Stimulated activated CD4-positive, alpha-beta T cell treated with anti-CD3 and anti-CD28 coated beads, Interleukin-12 subunit alpha, Interleukin-12 subunit beta, amount 100 ng/mL, for 48 hours (primary cell): ENCODE data around the gene KIF18A.
"Not testable (repeated sequence)": the region's sequence is repeated elsewhere in the genome, so short reads cannot be mapped to it uniquely, and the experiment has no call there.

Experiments used
- DNase-seq, 3 donors: peaks; one replicate each; pipeline ENCODE4 v3.0.0-alpha.2; 2020; ENCODE audit warnings: low read depth in 2 of 3, low spot score in 1 of 3

Gene KIF18A

DNA sequence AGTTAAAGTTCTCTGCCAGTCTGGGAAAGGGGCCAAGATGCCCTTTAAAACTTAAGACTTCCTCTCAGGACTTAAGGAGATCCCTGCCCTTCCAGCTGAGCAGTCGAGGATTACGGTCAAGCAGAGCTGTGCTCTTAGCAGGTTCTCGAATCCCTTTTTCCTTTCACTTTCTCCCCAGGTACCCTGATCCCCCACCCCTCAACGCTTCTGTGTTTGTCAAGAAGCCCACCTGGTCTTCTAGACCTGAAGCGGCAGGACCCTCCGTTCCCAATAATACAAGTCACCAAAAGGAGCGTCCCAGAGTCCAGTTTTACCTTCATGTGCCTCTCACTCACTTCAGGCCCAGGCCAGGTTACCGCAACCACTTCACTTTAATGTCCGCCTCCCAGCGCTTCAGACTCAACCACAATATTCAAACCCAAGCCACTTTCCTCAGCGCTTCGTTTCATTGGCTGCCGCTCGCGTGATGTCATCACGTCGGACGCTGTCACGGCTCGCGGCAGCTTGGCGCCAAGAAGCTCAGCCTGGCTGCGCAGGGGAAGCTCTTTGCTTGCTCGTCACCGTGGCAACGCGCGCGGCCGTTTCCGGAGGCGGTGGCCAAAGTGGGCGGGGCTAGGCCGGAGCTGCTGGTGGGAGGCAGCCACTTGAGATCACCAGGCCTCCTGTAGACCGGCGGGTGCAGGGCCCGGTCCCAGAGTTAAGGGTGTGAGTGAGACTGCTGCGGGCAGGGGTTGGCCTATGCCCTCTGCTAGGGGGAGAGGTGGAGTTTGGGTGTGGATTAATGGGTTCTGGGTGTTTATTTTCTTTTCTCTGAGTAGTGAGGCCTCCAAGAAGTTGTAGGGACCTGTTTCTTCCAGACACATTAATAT, at the start of gene KIF18A, which contains the start of gene METTL15:
TSS of gene KIF18A (minus strand) at position 407 of the 869 bp plus-strand sequence. CDS start 10,209 bp downstream, outside the sequence.
TSS of gene METTL15 (plus strand) at position 639 of the 869 bp plus-strand sequence. CDS start 4,947 bp downstream, outside the sequence.
- peak; percentile 95 to 98 (median 97) for DNase-seq

DNA sequence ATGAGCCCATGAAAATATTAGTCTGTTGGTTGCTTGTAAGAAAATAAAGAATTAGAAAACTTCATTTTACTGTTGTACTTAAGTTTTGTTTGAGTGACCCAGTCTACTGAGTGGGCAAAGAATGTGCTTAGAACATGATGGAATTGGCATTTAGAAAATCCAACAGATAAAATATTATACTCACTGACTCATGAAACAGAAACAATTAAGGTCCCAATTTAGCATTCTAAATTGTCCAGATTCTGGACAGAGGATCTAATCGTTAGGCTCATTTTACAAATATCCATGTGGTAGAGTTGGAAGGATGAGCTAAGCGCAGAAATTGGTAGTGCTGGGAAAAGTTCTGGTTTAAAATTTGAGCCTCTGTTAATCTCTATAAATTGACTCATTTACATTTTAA, 45.6 kb upstream of the KIF18A start:
- DNase-seq = no peak

DNA sequence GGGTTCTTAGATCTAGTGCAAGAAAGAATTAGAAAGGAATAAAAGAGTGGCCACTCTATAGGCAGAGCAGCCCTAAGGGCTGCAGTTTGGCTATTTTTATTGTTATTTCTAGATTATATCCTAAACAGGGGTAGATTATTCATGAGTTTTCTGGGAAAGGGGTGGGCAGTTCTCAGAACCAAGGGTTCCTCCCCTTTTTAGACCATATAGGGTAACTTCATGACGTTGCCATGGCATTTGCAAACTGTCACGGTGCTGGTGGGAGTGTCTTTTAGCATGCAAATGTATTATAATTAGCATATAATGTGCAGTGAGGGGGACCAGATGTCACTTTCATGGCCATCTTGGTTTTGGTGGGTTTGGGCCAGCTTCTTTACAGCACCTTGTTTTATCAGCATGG, 44.8 kb upstream of the KIF18A start:
- no peak for DNase-seq

GRCh38 chr11:28146123-28146751, 38.3 kb upstream of the KIF18A start:
- no peak for DNase-seq

DNA sequence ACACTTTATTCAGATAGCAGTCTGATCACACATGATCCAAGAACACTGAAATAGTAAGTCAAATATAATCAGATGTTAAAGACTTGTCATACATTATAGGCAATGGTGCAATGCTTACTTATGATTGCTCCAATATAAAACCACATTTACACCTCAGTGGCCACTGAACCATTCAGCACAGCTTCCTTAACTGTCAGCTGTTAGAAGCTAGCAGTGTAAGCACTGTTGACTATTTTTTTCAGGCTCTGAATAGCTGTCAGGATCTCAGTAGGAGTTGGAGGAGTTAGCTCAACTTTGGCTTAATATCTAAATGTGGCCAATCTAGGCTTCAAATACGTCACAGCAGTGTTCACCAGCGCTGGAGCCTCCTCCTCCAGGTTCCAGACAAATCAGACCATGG, 36.9 kb upstream of the KIF18A start:
- DNase-seq = no peak

GRCh38 chr11:28142724-28143123, 34.8 kb upstream of the KIF18A start:
- DNase-seq = no peak

GRCh38 chr11:28140689-28141455, 32.9 kb upstream of the KIF18A start:
- no peak for DNase-seq

GRCh38 chr11:28139841-28140415, 32.0 kb upstream of the KIF18A start:
- DNase-seq = no peak

- no peak for DNase-seq
Measured at GRCh38 chr11:28137832-28138231, 29.9 kb upstream of the KIF18A start.

DNA sequence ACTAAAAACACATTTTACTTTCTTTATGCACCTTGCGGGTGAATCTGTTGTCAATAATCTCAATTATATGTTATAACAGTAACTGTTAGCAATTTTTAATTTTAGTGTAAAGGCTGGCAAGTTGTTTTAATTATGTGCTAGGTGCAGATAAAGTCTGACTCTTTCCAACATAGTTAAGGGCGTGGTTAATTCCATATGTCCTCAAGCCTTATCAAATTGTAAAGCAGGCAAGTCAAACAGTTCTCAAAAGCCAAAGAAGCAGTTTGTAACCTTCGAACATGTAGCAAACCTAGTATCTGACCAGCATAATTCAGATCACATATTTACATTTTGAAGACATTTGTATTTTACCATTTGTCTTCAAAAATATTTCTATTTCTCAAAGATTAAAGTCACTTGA, 29.4 kb upstream of the KIF18A start:
- no peak for DNase-seq

DNA sequence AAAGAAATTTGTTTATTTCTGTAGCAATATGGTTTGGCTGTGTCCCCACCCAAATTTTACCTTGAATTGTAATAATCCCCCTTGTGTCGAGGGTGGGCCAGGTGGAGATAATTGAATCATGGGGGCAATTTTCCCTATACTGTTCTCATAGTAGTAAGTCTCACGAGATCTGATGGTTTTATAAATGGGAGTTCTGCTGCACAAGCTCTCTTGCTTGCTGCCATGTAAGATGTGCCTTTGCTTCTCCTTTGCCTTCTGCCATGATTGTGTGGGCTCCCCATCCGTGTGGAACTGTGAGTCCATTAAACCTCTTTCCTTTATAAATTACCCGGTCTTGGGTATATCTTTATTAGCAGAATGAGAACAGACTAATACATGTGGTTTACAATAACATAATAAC, 28.2 kb upstream of the KIF18A start:
- not testable (repeated sequence) for DNase-seq

DNA sequence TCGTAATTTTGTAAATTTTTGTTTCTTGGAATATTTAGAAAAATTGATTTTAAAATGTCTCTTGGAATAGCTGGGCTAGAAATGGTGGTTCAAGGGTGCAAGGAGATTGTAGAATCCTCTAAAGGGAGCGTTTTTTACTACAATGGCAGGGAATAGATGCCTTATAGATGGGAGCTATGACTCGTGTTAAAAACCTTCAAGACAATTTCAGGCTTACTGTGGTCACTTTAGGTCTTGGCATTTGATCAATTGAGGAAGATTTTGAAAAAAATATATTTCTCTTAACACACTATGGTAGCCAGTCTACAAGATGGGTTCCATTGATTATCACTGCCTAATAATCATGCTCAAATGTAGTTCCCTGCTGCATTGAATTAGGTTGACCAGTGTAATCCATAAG, 25.2 kb upstream of the KIF18A start:
- DNase-seq = no peak

GRCh38 chr11:28132548-28132947, 24.6 kb upstream of the KIF18A start:
- no peak for DNase-seq

DNA sequence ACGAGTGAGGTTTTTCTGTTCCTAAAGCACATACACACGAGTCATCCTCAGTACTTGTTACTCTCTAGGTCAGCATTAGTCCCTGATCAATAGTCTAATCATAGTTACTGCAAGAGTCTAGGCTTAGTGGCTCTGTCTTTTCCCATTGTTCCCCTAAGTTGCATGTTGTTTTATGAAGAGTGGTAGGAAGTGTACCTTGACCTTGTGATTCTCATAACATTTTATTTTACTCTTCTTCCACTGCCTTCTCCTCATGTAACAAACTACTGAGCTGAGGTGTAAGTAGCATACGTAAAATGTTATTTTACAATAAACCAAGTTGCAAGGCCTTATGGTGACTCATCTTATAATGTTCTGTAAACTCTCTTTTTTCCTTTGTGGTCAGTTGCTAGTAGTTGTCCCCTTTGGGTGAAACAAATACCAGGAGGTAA, 15.2 kb upstream of the KIF18A start:
- no peak for DNase-seq

GRCh38 chr11:28117712-28118111, 9.8 kb upstream of the KIF18A start:
- DNase-seq = no peak

GRCh38 chr11:28114731-28115130, 6.8 kb upstream of the KIF18A start:
- DNase-seq = no peak

- DNase-seq = no peak
Measured at GRCh38 chr11:28114116-28114515, 6.2 kb upstream of the KIF18A start.

DNA sequence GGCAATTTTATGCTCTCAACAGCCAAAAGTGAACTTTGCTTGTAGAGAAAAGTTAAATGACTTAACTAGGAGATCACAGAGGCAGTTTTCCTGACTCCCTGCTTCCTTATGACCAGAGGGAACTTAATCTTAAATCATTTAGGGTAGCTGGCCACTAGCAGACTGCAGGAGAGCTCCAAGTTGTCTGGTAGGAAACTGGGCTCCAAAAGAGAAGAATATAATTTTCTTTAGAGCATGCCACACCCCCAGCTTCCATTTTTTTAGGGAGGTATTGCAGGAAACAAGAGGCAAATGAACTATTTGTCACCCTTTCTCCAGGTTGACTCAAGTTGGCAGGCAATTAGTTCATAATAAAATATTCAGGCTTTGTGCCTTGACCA, 2.9 kb upstream of the KIF18A start:
- no peak for DNase-seq

DNA sequence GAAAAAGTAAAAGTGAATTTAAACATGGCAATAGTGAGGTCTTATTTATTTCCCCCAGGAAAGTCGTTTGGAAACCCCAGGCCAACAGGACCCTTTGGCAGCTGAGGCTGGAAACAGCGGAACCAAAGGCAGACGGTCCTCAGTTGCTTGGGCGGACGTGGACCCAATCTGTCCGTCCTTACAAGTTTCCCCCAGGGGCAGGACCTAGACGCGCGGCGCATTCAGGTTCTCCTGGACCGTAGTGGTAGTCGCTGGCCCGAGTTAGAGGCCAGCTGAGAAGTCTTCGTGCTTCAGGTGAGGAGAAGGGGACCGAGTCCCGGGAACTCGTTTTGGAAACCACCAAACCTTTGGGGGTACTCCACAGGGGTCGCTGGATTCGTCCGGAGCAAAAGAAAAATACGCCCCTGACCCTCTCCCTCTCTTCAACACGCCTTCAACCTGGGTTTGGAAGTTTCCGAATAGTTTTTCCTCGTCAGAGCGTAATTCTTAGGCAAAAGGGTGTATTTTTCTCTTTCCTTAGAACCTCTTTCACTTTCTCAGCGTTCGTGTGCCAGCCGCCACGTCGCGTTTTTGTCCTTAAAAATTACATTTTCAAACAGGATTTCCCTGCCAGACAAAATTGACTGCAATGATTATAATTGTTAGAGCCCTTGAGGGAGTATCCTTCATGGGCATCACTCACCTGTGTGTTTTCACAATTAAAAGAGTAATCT, 2.3 kb upstream of the KIF18A start:
- peak; percentile 24 to 50 (median 43) for DNase-seq

DNA sequence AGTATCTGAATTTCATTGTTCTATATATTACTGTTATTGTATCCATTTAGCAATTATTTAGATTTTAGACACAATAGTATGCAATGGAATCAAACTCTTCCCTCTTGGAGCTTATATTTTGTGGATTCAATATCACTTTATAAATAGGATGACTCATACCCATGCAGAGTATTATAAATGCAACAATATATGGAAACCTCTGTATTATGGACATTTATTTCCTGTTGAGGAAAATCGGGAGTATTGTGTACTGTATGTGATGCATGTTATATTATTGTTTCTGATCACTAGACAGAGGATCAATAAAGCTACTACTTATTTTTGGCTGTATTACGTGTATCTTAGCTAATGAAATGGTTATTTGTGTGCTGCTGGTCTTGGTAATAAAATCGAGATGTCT, 1.0 kb upstream of the KIF18A start:
- no peak for DNase-seq
